ENCODE measurements around the gene ETFRF1.
A peak's percentile ranks its signal among the peaks of the same experiment; 100 is the strongest.

The ETFRF1 gene

DNA sequence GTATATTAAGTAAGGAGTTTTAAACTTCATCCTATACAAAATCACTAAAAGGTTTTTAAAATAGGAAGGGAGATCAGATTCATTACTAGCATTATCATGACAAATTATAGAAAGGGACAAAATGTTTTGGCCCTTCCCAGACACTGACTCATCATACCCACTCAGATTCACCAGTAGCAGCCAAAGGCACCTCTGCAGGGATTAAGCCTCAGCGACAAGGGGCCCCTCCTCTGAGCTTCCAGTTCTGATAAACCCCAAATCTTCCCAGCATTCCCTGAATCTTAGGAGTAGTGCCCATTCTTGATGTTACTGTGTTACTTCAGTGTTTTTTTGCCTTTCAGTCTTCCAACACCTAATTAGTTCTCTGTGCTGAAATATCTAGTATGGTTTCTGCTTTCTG, 41.2 kb downstream of the ETFRF1 start:
- no peak for DNase-seq

DNA sequence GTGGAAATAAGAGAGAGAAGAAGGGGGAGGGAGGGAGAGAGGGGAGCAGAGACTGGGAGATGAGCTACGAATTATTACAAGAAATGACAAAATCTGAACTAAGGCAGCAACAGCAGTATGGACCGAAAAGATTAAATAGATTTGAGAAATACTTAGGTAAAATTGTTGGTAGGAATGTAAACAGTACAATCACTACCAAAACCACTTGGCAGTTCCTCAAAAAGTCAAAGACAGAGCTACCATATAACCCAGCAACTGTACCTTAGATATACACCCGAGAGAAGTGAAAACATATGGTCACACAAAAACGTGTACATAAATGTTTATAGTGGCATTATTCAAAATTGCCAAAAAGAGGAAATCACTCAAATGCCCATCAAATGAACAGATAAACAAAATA, 41.6 kb downstream of the ETFRF1 start:
- no peak for DNase-seq

DNA sequence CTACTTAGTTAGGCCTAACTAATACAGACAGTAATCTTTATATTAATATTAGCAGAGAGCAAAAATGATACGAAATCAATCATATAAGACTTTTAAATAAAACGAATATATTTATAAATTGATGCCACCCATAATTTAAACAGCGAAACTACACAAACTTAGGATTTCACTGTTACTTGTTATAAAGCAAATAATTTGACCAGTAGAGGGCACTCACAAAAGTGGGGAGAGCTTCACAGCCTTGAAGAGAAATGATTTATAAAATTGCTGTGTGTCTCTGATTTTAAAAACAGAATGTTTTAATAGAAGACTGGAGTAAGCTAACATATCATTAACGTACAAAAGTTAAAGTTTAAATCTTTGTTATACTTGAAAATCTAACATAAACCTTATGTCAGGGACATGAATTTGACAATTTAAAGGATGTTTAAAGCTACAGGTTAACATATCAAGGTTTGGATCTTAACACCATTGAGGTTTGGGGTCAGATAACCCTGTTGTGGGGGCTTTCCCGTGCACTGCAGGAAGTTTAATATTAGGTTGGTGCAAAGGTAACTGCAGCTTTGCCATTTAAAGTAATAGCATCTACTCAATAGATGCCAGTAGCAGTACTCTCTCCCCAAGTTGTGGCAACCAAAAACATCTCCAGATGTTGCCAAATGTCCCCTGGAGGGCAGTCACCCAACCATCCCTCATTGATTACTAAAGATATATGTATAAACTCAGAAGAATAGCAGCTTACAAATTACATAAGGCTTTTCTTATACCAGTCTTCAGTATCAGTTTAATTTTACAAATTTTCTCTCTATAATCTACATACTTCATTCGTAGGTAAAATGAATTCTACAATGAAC, 46.4 kb downstream of the ETFRF1 start:
- DNase-seq, result peak; percentile 46

DNA sequence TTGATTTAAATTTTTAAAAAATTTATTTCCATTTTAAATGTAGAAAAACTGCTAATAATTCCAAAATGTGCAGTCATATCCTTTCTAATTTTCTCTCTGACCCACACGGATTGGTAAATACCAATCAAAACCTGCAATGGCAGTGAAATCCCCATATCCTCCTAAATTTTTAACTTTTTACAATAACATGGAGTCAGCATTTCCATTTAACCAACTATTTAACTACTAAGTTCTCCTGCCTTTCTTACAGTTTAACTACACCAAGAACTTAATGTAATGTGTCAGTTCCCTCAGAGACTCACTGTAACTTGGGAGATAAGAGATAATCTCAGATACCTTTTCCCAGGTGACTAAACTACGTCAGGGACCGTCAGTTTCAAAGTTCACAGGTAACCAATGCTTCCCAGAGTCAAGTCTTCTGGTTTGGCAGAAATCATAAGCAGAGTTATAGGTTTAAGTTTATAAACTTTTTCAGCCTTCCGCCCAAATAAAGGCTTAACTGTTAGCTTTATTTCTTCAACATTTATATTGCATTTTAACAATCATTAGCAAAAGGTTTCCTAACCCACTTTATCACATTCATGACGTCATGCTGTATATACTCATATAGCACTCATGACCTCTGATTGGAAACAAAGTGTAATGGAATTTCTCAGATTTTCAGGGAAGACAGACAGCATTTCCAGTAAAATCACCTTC, 48.1 kb downstream of the ETFRF1 start:
- no peak for DNase-seq

DNA sequence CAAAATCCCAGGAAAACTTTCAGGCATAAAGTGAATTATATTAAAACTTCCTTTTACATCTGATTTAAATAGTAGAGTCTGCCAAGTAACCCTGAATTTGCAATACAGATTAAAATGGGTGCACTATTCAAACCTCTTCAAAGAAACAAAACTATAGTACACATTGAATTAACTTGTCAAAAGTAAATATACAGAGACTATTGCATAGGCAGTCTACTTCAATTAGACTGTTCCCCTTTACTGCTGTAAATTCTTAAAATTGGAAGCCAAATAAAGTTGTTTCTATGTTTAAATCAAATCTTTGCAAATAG, 48.6 kb downstream of the ETFRF1 start:
- DNase-seq, result no peak

DNA sequence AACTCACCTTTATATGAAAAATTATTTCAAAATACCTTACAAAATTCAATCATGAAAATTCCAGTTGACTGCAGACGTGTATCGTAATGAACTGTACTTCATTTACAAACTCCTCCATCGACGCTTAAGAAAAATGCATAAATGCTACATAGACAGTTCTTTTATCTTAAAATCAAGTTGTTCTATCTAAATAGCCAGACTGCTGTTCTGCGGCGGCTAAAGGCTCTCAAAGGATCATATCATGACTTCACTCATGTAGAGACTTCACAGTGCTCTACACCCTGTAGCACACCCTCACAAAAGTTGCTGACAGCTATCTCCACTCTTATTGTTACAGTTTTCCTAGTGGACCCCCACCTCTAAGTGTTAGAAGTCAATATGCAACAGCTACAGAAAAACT, 50.5 kb downstream of the ETFRF1 start:
- no peak for DNase-seq

DNA sequence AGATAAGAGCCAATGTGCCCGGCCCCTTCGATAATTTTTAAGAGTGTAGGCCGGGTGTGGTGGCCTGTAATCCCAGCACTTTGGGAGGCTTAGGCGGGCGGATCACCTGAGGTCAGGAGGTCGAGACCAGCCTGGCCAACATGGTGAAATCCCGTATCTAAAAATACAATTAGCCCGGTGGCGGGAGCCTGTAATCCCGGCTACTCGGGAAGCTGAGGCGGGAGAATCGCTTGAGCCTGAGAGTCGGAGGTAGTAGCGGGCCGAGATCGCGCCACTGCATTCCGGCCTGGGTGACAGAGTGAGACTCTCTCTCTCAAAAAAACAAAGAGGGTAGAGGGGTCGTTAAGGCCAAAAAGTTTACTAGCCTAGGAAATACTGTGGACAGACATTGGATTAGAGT, 53.1 kb downstream of the ETFRF1 start:
- DNase-seq, result no peak

DNA sequence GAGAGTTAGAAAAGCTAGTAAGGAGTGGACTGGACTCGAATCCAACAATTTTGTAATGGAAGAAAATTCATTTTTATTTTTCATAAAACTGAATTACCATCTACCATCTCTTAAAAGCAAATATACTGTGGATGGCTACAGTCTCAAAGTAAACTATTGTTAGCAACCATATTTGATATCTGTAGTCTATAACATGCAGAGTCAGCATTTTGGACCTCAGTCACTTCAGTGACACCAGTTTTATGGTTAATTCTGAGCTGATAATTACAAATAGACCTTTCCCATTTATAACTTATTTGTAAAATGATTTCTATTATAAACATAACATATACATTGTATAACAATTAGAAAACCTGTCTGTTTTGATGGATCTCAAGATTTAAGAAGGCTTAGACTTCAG, 53.7 kb downstream of the ETFRF1 start:
- no peak for DNase-seq

DNA sequence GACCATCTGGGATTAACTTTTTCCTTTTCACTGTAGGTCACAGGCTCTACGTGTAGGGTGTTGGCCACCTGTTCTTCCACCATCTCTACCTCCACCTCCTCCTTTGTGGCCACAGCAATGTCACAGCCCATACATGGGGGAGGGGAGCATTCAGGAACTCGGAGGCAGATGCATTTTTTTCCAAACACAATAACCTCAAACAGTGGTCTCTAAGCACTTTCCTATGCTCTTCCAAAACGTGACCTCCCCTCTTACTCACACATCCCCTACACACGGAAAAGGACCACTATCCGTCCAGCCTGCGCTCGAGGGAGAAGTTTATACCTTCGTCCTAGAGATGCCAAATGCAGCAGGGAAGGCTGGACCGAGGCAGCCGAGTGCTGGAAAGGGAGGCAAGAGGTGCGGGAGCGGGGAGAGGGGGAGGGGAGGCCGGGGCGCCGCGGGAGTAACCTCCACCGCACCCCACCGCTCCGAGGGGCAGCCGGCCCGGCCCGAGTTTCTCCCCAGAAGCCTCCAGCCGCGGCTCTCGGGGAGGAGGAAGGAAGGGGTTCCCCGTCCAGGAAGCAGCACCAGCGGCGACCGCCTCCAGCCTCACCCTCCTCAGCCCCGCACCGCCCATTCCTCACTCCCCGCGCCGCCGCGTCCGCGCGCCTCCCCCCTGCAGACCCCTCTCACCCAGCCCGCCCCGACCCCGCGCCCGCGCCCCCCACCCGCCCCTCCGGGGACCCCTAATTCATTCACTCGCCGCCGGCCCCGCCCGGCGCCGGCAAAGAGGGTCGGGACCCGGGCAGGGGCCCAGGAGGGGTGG, 55.1 kb downstream of the ETFRF1 start:
- DNase-seq, result peak; percentile 2

DNA sequence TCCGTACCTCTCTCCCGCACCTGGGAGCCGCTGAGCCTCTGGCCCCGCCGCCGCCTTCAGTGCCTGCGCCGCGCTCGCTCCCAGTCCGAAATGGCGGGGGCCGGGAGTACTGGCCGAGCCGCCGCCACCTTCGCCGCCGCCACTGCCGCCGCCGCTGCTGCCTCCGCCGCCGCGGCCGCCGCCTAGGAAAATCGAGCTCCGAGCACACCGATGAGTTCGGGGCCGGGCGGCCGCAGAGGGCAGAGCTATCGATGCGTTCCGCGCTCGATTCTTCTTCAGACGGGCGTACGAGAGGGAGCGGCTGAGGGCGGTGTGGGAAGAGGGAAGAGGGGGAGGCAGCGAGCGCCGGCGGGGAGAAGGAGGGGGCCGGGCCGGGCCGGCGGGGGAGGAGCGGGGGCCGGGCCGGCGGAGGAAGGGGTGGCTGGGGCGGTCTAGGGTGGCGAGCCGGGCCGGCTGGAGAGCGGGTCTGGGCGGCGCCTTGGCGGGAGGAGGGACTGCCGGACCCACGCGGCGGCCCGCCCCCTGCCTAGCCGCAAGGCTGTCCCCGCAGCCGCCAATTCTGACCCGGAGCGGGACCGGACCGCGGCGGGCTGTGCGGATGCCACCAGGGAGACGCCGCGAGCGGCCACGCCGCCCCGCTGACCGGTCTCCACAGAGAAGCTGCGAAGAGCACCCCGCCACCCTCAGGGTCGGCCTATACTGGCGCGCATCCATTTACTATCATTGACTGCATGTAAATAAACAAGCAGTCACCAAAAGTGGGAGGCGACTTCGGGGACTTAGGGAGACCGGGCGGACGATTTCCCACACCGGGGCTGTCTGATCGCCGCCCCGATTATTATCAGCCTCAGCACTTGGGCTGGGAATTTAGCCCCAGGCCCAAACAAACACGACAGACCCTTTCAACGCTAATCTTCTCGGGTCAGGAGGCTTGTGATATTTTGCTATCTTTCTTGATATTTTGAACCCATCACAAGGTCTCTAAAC, 56.0 kb downstream of the ETFRF1 start, which contains the start of gene KRAS:
KRAS (minus strand) TSS at position 186 of the 987 bp plus-strand sequence.
- peak; percentile 97 for DNase-seq

DNA sequence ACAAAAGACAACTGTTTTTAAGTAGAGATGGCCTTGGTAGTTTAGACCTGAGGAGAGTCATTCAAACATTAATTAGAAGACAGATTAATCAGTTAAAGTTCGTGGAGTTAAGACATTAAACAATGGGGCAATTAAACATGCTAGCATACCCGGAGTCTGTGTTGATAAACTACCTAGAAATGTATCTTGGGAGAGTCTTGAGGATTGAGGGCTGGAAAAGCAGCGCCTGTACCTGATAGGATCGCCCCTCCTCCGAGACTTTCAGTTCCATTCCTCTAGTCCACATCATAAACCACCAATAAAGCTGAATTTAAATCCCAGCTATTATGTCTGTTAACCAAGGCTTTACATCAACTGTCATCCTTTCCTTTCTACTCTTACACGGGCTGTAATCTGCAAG, 56.7 kb downstream of the ETFRF1 start:
- DNase-seq, result peak; percentile 23

DNA sequence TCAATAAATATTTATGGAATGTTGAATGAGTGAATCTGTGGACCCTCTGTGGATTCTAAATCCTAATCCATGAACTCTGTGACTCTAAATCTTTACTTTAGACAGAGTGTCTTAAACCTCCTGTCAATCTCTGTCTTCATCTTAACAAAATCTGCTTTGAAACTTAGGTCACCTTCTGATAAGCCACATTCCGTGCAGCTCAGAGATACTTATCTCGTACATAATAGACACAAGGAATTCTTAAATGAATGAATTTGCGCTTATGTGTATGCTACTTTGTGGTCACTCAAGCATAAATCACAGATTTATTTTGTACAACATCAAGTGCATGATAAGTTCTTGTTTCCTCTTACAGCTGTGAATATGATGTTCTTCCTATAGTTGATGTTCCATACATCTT, 57.9 kb downstream of the ETFRF1 start:
- DNase-seq, result no peak

DNA sequence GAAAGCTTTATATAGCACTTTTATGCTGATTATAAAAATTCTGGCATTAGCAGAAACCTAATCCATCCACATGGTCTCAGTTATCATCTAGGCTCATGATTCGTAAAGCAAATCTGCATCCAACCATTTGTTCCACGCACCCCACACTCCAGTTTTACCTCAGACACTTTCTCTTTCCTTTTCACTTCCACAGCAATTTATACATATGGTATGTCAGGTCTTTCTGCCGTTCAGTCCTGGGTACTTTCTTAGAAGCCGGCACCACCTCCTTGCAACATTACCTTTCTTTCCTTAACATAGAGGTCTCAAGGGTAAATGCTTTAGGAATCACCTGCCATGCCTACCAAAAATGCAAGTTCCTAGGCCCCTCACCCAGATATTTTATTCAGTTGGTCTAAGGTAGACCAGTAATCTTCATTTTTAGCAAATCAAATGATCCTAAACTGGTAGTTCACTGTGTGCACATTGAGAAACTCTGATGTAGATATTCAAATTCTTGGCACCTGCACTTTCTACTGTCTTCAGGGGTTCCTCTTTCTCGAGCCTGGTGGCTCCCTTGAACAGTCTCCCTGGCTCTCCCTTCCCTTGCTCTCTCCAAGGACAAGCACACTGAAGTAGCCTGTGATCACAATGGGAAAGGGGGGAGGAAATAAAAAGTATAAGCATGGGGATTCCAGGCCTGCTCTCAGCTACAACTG, 58.5 kb downstream of the ETFRF1 start:
- no peak for DNase-seq

DNA sequence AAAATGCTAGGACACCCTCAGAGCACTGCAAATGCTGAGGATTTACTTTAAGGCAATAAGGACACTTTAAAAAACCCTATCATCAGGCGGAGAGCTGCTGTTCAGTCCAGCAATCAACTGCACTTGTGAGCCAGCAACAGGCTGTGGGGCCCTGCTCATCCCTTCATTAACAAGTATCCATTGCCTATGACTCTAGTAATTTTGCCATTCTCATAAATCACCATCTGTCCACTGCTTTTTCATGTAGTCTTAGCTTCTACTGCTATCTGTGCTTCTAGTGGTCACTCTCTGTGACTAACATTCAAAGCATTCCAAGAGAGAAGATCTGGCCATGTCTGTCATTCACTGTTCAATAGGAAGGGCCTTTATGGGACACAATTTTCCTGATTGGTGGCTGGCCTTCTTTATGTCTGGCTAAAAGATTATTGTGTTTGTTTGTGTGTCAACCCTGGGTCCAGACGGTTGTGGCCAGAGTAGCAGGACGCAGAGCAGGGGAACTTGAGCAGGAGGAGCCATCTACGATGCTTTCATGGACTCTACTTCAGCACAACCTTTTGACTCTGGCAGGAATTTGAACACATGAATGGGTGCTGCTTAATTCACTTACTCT, 59.3 kb downstream of the ETFRF1 start:
- no peak for DNase-seq

All from midbrain (tissue), 1 donor.